Esophagus muscularis mucosa (tissue), 4 donors: ENCODE data around the gene ZNF407. TPM values are rescaled to one million over a fixed set of nuclear protein-coding genes. Genes with fewer than 3 reads are reported as not detected.

ENCODE experiments used
- DNase-seq: peaks from one replicate; pipeline ENCODE4 v3.0.0-alpha.2; 2017; ENCODE audit errors: extremely low spot score
- H3K27ac ChIP-seq, 4 donors: fragments of 200-600 bp; sonication (generic); replicated peaks in 1 of 4; 1 replicate in 3 of 4; 2 replicates in 1 of 4; pipeline ENCODE4 v1.5.1; 2016 to 2019; ENCODE audit warnings: mild to moderate bottlenecking in 1 of 4
- H3K27me3 ChIP-seq, 4 donors: fragments of 200-600 bp; sonication (generic); one replicate each; pipeline versions ENCODE4 v1.5.1 to v1.6.0; 2016 to 2019
- H3K36me3 ChIP-seq, 4 donors: fragments of 200-600 bp; sonication (generic); one replicate each; pipeline ENCODE4 v1.5.1; 2016 to 2019
- H3K4me1 ChIP-seq, 4 donors: fragments of 200-600 bp; sonication (generic); one replicate each; pipeline ENCODE4 v1.5.1; 2016 to 2019
- H3K4me3 ChIP-seq, 4 donors: fragments of 200-600 bp; sonication (generic); 1 replicate in 2 of 4; 2 replicates in 2 of 4; pipeline ENCODE4 v1.5.1; 2016 to 2019; ENCODE audit warnings: mild to moderate bottlenecking in 4 of 4, moderate library complexity in 1 of 4
- H3K9me3 ChIP-seq, 4 donors: fragments of 200-600 bp; sonication (generic); 1 replicate in 3 of 4; 2 replicates in 1 of 4; pipeline ENCODE4 v1.5.1; 2016 to 2019
- CTCF ChIP-seq, 3 experiments: fragments of 200-600 bp in 2 of 3; fragments of 450-650 bp in 1 of 3; sonication (generic) in 2 of 3; IDR thresholded peaks; one replicate each; pipeline ENCODE4 v1.5.1; 2017 to 2019; ENCODE audit warnings: antibody characterized with exemption in 3 of 3, mild to moderate bottlenecking in 2 of 3, moderate library complexity in 1 of 3
- EP300 ChIP-seq: sonication (generic); formaldehyde crosslinking; IDR thresholded peaks from one replicate; pipeline ENCODE4 v1.6.1; 2017; ENCODE audit warnings: antibody characterized with exemption
- POLR2A ChIP-seq: fragments of 450-650 bp; IDR thresholded peaks from one replicate; pipeline ENCODE4 v1.6.1; 2017; ENCODE audit warnings: antibody characterized with exemption, moderate library complexity, mild to moderate bottlenecking, low read depth
- POLR2AphosphoS5 ChIP-seq, 2 donors: sonication (generic); formaldehyde crosslinking; IDR thresholded peaks; one replicate each; pipeline ENCODE4 v1.6.1; 2017; ENCODE audit warnings: antibody characterized with exemption in 2 of 2
- WGBS: methylation state at CpG from one replicate; pipeline ENCODE4 v1.1.5; 2018; 5-methylcytosine and 5-hydroxymethylcytosine counted together
- intact Hi-C: fragments of 100-400 bp; cut with DNase I; formaldehyde crosslinking; loops from one replicate; pipeline ENCODE4 v1.15.1; 2023
- total RNA-seq, 4 donors: library from RNA; depleted of rRNA; stranded (reverse); fragments of >200 nt; gene quantifications; one replicate each; pipeline versions ENCODE4 v1.1.0 to v1.2.1, GENCODE V29; 2016

ZNF407 gene
- total RNA-seq, 4 donors from 2014 or later = 13.9 to 19.1 (median 17.2) TPM

DNA sequence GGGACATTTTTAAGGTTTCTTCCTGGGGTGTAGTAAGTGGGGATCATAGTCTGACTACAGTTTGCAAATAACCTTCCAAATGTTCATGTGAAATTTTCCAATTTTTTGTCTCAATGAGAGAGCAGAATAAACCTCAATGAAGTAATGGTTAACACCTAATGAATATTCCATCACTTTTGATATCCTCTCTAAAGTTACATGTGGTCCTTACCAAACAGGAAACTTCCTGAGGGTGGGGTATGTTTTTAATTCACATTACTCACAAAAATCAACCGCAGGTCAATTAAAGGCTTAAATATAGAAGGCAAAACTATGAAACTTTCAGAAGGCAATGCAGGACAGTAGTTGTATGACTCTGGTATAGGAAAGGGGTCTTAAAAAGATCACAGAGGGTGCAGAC, 13.2 kb downstream of the ZNF407 start:
- no peak overlapping the region for H3K27ac ChIP-seq
- H3K27me3 ChIP-seq = no peaks in the 10 kb centered on the region
- DNase-seq = no peak
- TF ChIP-seq CTCF (IDR thresholded peaks at IDR 0.05) = no peak
- TF ChIP-seq POLR2A = no peak
- no peak for TF ChIP-seq POLR2AphosphoS5 (IDR thresholded peaks at IDR 0.05)
- TF ChIP-seq EP300 = no peak
- WGBS = 72% methylated on average over 1 of the region's 1 CpG
- no peaks in the 10 kb centered on the region for H3K36me3 ChIP-seq
- H3K9me3 ChIP-seq = no peaks in the 10 kb centered on the region
- H3K4me3 ChIP-seq = no peak overlapping the region
- intact Hi-C loops = no loop called here
- H3K4me1 ChIP-seq = no peaks in the 10 kb centered on the region

GRCh38 chr18:74611765-74612164, 14.1 kb downstream of the ZNF407 start:
- Histone ChIP-seq H3K9me3 (no peaks in the 10 kb centered on the region), H3K27ac (no peak overlapping the region), H3K4me1 (no peaks in the 10 kb centered on the region), H3K36me3 (no peaks in the 10 kb centered on the region), H3K4me3 (no peak overlapping the region), H3K27me3 (no peaks in the 10 kb centered on the region)
- no peak for TF ChIP-seq EP300
- TF ChIP-seq POLR2AphosphoS5 (IDR thresholded peaks at IDR 0.05) = no peak
- TF ChIP-seq POLR2A = no peak
- no peak for TF ChIP-seq CTCF (IDR thresholded peaks at IDR 0.05)
- DNase-seq = peak; percentile 10
- intact Hi-C loops = no loop called here
- WGBS = 90% methylated on average over 4 of the region's 4 CpGs

DNA sequence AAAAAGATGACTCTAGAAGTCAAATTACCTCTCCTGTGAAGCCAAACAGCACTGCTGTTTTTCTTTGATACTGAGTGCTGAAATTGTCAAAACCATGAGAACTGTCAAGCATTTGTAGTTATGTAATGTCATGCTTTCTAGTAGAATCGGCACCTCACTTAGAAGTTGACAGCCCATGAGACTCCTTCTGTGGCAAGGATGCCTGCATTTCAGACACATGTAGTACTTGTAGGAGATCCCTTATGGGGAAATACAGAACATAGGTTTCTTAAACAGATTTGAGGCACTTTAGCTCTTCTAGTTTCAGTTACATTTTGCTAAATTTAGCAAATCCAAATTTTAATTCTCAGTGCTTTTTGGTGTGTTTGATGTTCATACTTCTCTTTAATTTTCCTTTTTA, 15.7 kb downstream of the ZNF407 start:
- H3K27ac ChIP-seq = no peak overlapping the region
- no peaks in the 10 kb centered on the region for H3K36me3 ChIP-seq
- no peaks in the 10 kb centered on the region for H3K4me1 ChIP-seq
- TF ChIP-seq EP300 (no peak), CTCF (IDR thresholded peaks at IDR 0.05) (no peak), POLR2A (no peak), POLR2AphosphoS5 (IDR thresholded peaks at IDR 0.05) (no peak)
- H3K27me3 ChIP-seq = no peaks in the 10 kb centered on the region
- no peak overlapping the region for H3K4me3 ChIP-seq
- 52% methylated on average over 1 of the region's 1 CpG for WGBS
- intact Hi-C loops = no loop called here
- DNase-seq = no peak
- no peaks in the 10 kb centered on the region for H3K9me3 ChIP-seq

GRCh38 chr18:74616494-74616893, 18.8 kb downstream of the ZNF407 start:
- Histone ChIP-seq H3K4me1 (no peaks in the 10 kb centered on the region), H3K36me3 (no peaks in the 10 kb centered on the region), H3K9me3 (no peaks in the 10 kb centered on the region), H3K27ac (no peak overlapping the region), H3K4me3 (no peak overlapping the region), H3K27me3 (no peaks in the 10 kb centered on the region)
- no peak for DNase-seq
- intact Hi-C loops = no loop called here
- TF ChIP-seq POLR2A = no peak
- no peak for TF ChIP-seq EP300
- TF ChIP-seq CTCF (IDR thresholded peaks at IDR 0.05) = no peak
- TF ChIP-seq POLR2AphosphoS5 (IDR thresholded peaks at IDR 0.05) = no peak
- 69% methylated on average over 7 of the region's 7 CpGs for WGBS

DNA sequence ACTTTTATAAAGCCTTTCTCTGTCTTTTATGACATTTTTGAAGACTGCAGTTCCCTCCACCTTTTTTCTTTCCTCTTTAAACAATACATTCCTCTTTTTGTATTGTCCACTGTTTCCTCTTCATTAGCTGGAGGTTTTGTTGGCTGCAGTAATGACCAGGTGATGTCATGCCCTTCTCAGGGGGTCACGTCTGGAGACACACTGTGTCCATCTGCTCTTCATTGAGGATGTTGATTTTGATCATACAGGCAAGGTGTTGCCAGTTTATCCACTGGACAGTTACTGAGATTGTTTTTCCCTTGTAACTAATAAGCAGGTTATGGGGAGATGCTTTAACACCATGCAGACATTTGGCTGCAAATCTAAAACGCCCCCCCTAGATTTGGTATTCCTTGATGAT, 19.8 kb downstream of the ZNF407 start:
- Histone ChIP-seq H3K4me1 (no peaks in the 10 kb centered on the region), H3K4me3 (no peak overlapping the region), H3K9me3 (no peaks in the 10 kb centered on the region), H3K36me3 (no peaks in the 10 kb centered on the region), H3K27ac (no peak overlapping the region), H3K27me3 (no peaks in the 10 kb centered on the region)
- intact Hi-C loops = no loop called here
- no peak for DNase-seq
- 72% methylated on average over 2 of the region's 2 CpGs for WGBS
- TF ChIP-seq POLR2AphosphoS5 (IDR thresholded peaks at IDR 0.05) (no peak), EP300 (no peak), CTCF (IDR thresholded peaks at IDR 0.05) (no peak)
